K562 (cell line): ENCODE results near the gene ARF5. TPM values are rescaled to one million over a fixed set of nuclear protein-coding genes. Genes with fewer than 3 reads are reported as not detected.
A peak's percentile ranks its signal among the peaks of the same experiment; 100 is the strongest.

Source experiments
- ATAC-seq: fragments of 200-7000 bp; cut with Tn5 transposase; 3 replicates; pipeline ENCODE4 v1.9.1; 2020; ENCODE audit warnings: moderate library complexity
- BruUV-seq: library from RNA; stranded (reverse); fragments of 400-500 nt; replicated peaks from 2 replicates; lab custom pipeline; 2021; lab: Mats Ljungman, UMichigan
- CTCF ChIA-PET: fragments of 300-600 bp; formaldehyde crosslinking; extraction: SDS; loops from one replicate; lab custom pipeline; 2021; ENCODE audit warnings: low intra/inter-chr PET ratio; lab: Yijun Ruan, JAX
- POLR2A ChIA-PET: fragments of 300-600, 350-650 bp; sonication (Branson Sonifier 250); formaldehyde crosslinking; extraction: SDS; loops from one replicate; lab custom pipeline; 2021; ENCODE audit warnings: antibody characterized with exemption, inconsistent platforms; lab: Yijun Ruan, JAX
- DNase-seq, 4 experiments: peaks; one replicate each; pipeline versions ENCODE4 v3.0.0 to v3.0.0-alpha.2; 2011 to 2018; ENCODE audit warnings: low spot score in 3 of 4, mixed read lengths in 3 of 4; ENCODE audit errors: extremely low read depth in 1 of 4
- FAIRE-seq: peaks from 2 replicates; lab custom pipeline; 2011; peaks lifted over from hg19 to GRCh38; lab: Jason Lieb, UNC
- H2AFZ ChIP-seq: 2 replicates; pipeline ENCODE4 v1.6.0; 2011; ENCODE audit warnings: low read depth, low read length, control low read depth, inconsistent platforms
- H3K27ac ChIP-seq: fragments of 200-600 bp; 3 replicates; pipeline ENCODE4 v1.8.0; 2011; ENCODE audit warnings: low read depth, mild to moderate bottlenecking, control low read depth, inconsistent platforms, low read length, moderate library complexity, mixed read lengths; ENCODE audit errors: extremely low read depth
- H3K27me3 ChIP-seq, 2 experiments: fragments of 300-600 bp in 1 of 2; 2 replicates in 1 of 2; 3 replicates in 1 of 2; pipeline versions ENCODE4 v1.6.0 to v1.8.0; 2011; ENCODE audit warnings: inconsistent platforms in 2 of 2, low read length in 2 of 2, mild to moderate bottlenecking in 1 of 2, mixed read lengths in 1 of 2, moderate library complexity in 1 of 2; ENCODE audit not compliant: control insufficient read depth in 2 of 2, insufficient read depth in 2 of 2
- H3K36me3 ChIP-seq: fragments of 300-600 bp; 3 replicates; pipeline ENCODE4 v1.8.0; 2011; ENCODE audit warnings: mild to moderate bottlenecking, low read length, inconsistent platforms; ENCODE audit not compliant: control insufficient read depth, insufficient read depth
- H3K4me1 ChIP-seq, 2 experiments: fragments of 200-600 bp in 1 of 2; replicated peaks in 1 of 2; 2 replicates in 1 of 2; 3 replicates in 1 of 2; pipeline versions ENCODE4 v1.5.1 to v1.8.0; 2011; ENCODE audit warnings: inconsistent platforms in 2 of 2, low read length in 2 of 2, mild to moderate bottlenecking in 1 of 2, mixed read lengths in 1 of 2, moderate library complexity in 1 of 2; ENCODE audit not compliant: control insufficient read depth in 2 of 2, insufficient read depth in 2 of 2
- H3K4me2 ChIP-seq: 2 replicates; pipeline ENCODE4 v1.6.1; 2011; ENCODE audit warnings: low read length, control low read depth, inconsistent platforms, mixed read lengths; ENCODE audit not compliant: insufficient read depth
- H3K4me3 ChIP-seq: fragments of 200-600 bp; sonication (generic), shearing (Covaris generic); 2 replicates; pipeline ENCODE4 v1.5.1; 2016; ENCODE audit warnings: control low read depth, inconsistent platforms
- H3K79me2 ChIP-seq: fragments of 200-600 bp; 3 replicates; pipeline ENCODE4 v1.8.0; 2011; ENCODE audit warnings: low read length, inconsistent platforms; ENCODE audit not compliant: control insufficient read depth, insufficient read depth
- H3K9ac ChIP-seq, 2 experiments: 2 replicates each; pipeline versions ENCODE4 v1.6.0 to v1.6.1; 2011; ENCODE audit warnings: low read depth in 2 of 2, low read length in 2 of 2, control low read depth in 1 of 2, inconsistent platforms in 1 of 2, mild to moderate bottlenecking in 1 of 2, mixed read lengths in 1 of 2; ENCODE audit not compliant: insufficient read depth in 1 of 2
- H3K9me1 ChIP-seq: one replicate; pipeline ENCODE4 v1.6.0; 2011; ENCODE audit warnings: inconsistent platforms, mild to moderate bottlenecking, low read length, moderate library complexity; ENCODE audit not compliant: control insufficient read depth, insufficient read depth
- H3K9me3 ChIP-seq: replicated peaks from 2 replicates; pipeline ENCODE4 v1.5.1; 2011; ENCODE audit warnings: low read depth, low read length, inconsistent platforms; ENCODE audit not compliant: control insufficient read depth, insufficient read depth
- H4K20me1 ChIP-seq: replicated peaks from 2 replicates; pipeline ENCODE4 v1.6.1; 2011; ENCODE audit warnings: low read length, inconsistent platforms, mixed read lengths; ENCODE audit not compliant: control insufficient read depth, insufficient read depth
- ARHGAP35 ChIP-seq: fragments of 450-650 bp; IDR thresholded peaks from 2 replicates; pipeline ENCODE4 v1.6.1; 2018; ENCODE audit not compliant: partially characterized antibody
- ASH1L ChIP-seq: fragments of 450-650 bp; IDR thresholded peaks from 2 replicates; pipeline ENCODE4 v1.6.1; 2018; ENCODE audit warnings: borderline replicate concordance, mild to moderate bottlenecking, low read depth; ENCODE audit not compliant: partially characterized antibody
- FOXA1 ChIP-seq: fragments of 450-650 bp; IDR thresholded peaks from 2 replicates; pipeline ENCODE4 v1.6.1; 2016; ENCODE audit warnings: mild to moderate bottlenecking, borderline replicate concordance
- FOXJ2 ChIP-seq: fragments of 200-800 bp; sonication (Bioruptor generic); IDR thresholded peaks from 2 replicates; pipeline ENCODE4 v1.6.1; 2016; ENCODE audit warnings: missing genetic modification characterization, missing compliant biosample characterization
- GABPB1 ChIP-seq: sonication (generic); formaldehyde crosslinking; IDR thresholded peaks from 2 replicates; pipeline ENCODE4 v1.8.0; 2022; ENCODE audit warnings: mild to moderate bottlenecking, missing genetic modification reagents
- HNRNPK ChIP-seq: fragments of 200-400 bp; formaldehyde crosslinking; IDR thresholded peaks from one replicate; pipeline ENCODE4 v1.6.1; 2018; ENCODE audit warnings: mild to moderate bottlenecking, low read depth, low read length; ENCODE audit not compliant: poor library complexity, severe bottlenecking
- HNRNPL ChIP-seq: fragments of 200-400 bp; formaldehyde crosslinking; IDR thresholded peaks from 2 replicates; pipeline ENCODE4 v1.6.1; 2017; ENCODE audit warnings: low read depth, mild to moderate bottlenecking, low read length
- POLR2AphosphoS5 ChIP-seq: IDR thresholded peaks from 2 replicates; pipeline ENCODE4 v1.6.1; 2011; ENCODE audit warnings: mild to moderate bottlenecking, low read depth, low read length, moderate library complexity; ENCODE audit not compliant: control insufficient read depth, insufficient read depth
- RNF2 ChIP-seq: sonication (generic); IDR thresholded peaks from 2 replicates; pipeline ENCODE4 v1.6.1; 2016
- SIRT6 ChIP-seq: IDR thresholded peaks from one replicate; pipeline ENCODE4 v1.6.1; 2012; ENCODE audit warnings: low read depth, mild to moderate bottlenecking, control low read depth, inconsistent platforms, low read length, moderate library complexity
- SRSF1 ChIP-seq: fragments of 200-400 bp; formaldehyde crosslinking; IDR thresholded peaks from 2 replicates; pipeline ENCODE4 v1.6.1; 2017; ENCODE audit warnings: mild to moderate bottlenecking, low read depth, low read length, moderate library complexity
- ZNF184 ChIP-seq: sonication (generic); formaldehyde crosslinking; IDR thresholded peaks from 2 replicates; pipeline ENCODE4 v1.5.0; 2020; ENCODE audit warnings: missing genetic modification reagents
- WGBS: fragments of 100-300 bp; shearing (Covaris generic); methylation state at CpG from one replicate; pipeline ENCODE4 v1.1.6; 2016; ENCODE audit warnings: low coverage, mixed read lengths; ENCODE audit not compliant: insufficient coverage; ENCODE audit errors: missing lambda C conversion rate; 5-methylcytosine and 5-hydroxymethylcytosine counted together
- in situ Hi-C: fragments of 300-500 bp; cut with MboI; formaldehyde crosslinking; loops from 4 replicates; pipeline ENCODE4 v1.15.0; 2018; ENCODE audit warnings: inconsistent platforms, mixed read lengths
- intact Hi-C: fragments of 100-400 bp; cut with micrococcal nuclease; formaldehyde crosslinking; loops from 2 replicates; pipeline ENCODE4 v1.14.2; 2022
- polyA plus RNA-seq, 8 experiments: library from polyadenylated mRNA; depleted of rRNA in 4 of 8; stranded (reverse) in 5 of 8; unstranded in 3 of 8; fragments of >200 nt; fragmentation: Nextera tagmentation in 2 of 8; fragmentation: Illumina TruSeq in 1 of 8; extraction: Ambion mirVana in 2 of 8; extraction: Trizol in 1 of 8; gene quantifications; 2 replicates each; pipeline versions ENCODE4 v1.2.1 to v1.2.3, GENCODE V29; 2011 to 2014; ENCODE audit warnings: inconsistent platforms in 1 of 8, missing spikeins in 1 of 8
- total RNA-seq, 7 experiments: library from RNA; depleted of rRNA in 6 of 7; stranded (reverse); fragments of >200 nt in 6 of 7; fragmentation: Illumina TruSeq in 2 of 7; extraction: Trizol in 2 of 7; gene quantifications; 2 replicates each; pipeline versions ENCODE4 v1.2.1 to v1.2.3, GENCODE V29; 2011 to 2021; ENCODE audit warnings: low replicate concordance in 1 of 7
- TF ChIP-seq, protein P1 (sequence below): fragments of 250-450 bp; sonication (Bioruptor Pico); IDR thresholded peaks from 2 replicates; pipeline ENCODE4 v1.8.0; 2021; ENCODE audit warnings: mild to moderate bottlenecking, moderate library complexity
- TF ChIP-seq, protein P2 (sequence below): fragments of 250-450 bp; sonication (Bioruptor Pico); IDR thresholded peaks from 2 replicates; pipeline ENCODE4 v1.8.0; 2021; ENCODE audit warnings: moderate library complexity, mild to moderate bottlenecking, inconsistent platforms

ARF5 gene
- total and polyA plus RNA-seq, 9 of the 15 experiments (the other 6 are each of a cell fraction or from before 2014, with no cell fraction given): 8.1 to 290 (median 125) TPM

DNA sequence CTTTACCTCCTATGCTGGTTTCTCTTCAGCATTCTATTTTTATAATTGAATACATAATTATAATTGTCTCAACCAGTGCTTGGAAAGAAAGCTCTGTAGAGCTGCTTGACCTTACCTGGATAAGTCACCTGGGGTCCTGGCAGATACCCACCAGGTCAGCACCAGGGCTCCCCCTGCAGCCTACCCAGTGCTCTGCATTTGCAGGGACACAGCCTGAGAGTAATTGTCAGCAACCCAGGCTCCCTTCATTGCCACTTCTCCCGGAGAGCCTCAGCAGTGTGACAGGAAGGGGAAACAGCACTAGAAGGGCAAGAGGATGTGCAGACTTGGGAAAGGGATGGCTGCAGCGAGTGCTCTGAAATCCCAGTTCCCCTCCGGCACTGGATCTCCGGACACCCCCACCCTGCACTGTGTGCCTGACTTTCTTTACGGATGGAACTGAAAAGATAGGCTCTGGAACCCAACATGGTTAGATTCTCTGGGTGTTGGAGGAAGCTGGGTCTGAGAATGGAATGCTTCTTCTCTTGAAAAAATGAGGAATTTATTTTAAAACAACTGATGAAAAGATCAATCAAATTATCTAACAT is 41.1 kb downstream of the ARF5 start (continued):
- TF ChIP-seq SIRT6: no peak
- TF ChIP-seq HNRNPL: no peak

DNA sequence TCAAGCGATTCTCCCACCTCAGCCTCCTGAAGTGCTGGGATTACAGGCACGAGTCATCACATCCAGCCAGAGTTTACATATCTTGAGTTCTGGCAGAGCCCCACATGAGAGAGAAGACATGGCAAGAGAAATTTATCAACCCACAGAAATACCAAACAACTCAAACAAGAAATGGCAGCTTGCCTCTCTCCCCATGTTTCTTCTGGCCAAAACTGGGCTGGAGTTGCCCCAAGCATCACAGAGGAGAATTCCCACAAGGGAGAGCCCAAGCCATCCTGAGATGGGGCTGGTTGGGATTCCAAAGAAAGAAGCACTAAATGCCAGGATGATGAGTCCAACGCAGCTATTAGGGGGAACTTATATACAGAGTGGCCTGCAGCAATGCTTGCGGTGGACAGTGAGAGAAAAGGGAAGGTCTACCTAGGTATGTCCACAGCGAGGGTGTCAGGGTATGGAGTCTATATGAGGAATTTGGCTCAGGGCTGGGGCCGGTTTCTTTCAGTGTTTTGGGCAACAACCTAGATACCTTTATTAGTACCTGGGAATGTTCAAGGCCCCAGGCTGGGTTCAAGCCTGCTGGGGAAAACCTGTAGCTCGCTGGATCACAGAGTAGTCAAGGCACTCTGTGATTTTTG is 44.2 kb downstream of the ARF5 start:
- no peaks in the 10 kb centered on the region for H3K9me3 ChIP-seq
- BruUV-seq: no TSS peak
- H3K9ac ChIP-seq: no peak overlapping the region
- CTCF ChIA-PET: no interaction called here
- FAIRE-seq: no peak
- no peaks in the 10 kb centered on the region for H3K9me1 ChIP-seq
- no peak overlapping the region for H3K4me3 ChIP-seq
- 3% methylated on average over 7 of the region's 7 CpGs for WGBS
- peaks cover 16 to 25% of the 10 kb centered on the region in 2 experiments for H3K27me3 ChIP-seq
- H3K4me1 ChIP-seq: no peaks in the 10 kb centered on the region
- no peak overlapping the region for H3K4me2 ChIP-seq
- H3K27ac ChIP-seq: no peak overlapping the region
- no peaks in the 10 kb centered on the region for H4K20me1 ChIP-seq
- POLR2A ChIA-PET: interaction anchor here (2.4 kb wide), 1 partner anchor 19 kb away, joined by 8 read pairs; the partner anchor contains the start of gene SND1
- no peaks in the 10 kb centered on the region for H3K79me2 ChIP-seq
- H2AFZ ChIP-seq: peak overlapping the region; percentile 14
- ATAC-seq: peak; percentile 13; the same call in 1 of the 3 replicates
- H3K36me3 ChIP-seq: no peaks in the 10 kb centered on the region
- TF ChIP-seq ARHGAP35 (no peak), FOXJ2 (tag) (no peak), ZNF184 (CRISPR knock-in tag) (no peak), POLR2AphosphoS5 (no peak), ASH1L (no peak), GABPB1 (no peak), SRSF1 (no peak), HNRNPK (no peak), RNF2 (no peak), FOXA1 (no peak)
- TF ChIP-seq, protein P1, sequence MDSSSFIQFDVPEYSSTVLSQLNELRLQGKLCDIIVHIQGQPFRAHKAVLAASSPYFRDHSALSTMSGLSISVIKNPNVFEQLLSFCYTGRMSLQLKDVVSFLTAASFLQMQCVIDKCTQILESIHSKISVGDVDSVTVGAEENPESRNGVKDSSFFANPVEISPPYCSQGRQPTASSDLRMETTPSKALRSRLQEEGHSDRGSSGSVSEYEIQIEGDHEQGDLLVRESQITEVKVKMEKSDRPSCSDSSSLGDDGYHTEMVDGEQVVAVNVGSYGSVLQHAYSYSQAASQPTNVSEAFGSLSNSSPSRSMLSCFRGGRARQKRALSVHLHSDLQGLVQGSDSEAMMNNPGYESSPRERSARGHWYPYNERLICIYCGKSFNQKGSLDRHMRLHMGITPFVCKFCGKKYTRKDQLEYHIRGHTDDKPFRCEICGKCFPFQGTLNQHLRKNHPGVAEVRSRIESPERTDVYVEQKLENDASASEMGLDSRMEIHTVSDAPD: no peak
- TF ChIP-seq, protein P2, sequence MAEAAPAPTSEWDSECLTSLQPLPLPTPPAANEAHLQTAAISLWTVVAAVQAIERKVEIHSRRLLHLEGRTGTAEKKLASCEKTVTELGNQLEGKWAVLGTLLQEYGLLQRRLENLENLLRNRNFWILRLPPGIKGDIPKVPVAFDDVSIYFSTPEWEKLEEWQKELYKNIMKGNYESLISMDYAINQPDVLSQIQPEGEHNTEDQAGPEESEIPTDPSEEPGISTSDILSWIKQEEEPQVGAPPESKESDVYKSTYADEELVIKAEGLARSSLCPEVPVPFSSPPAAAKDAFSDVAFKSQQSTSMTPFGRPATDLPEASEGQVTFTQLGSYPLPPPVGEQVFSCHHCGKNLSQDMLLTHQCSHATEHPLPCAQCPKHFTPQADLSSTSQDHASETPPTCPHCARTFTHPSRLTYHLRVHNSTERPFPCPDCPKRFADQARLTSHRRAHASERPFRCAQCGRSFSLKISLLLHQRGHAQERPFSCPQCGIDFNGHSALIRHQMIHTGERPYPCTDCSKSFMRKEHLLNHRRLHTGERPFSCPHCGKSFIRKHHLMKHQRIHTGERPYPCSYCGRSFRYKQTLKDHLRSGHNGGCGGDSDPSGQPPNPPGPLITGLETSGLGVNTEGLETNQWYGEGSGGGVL (CRISPR knock-in tag): no peak
- DNase-seq: no peak
- intact Hi-C loops: no loop called here
- in situ Hi-C loops: no loop called here
